ENCODE measurements around the gene NFKBIL1.
A peak's percentile ranks its signal among the peaks of the same experiment; 100 is the strongest.
"Not testable (repeated sequence)": the region's sequence is repeated elsewhere in the genome, so short reads cannot be mapped to it uniquely, and the experiment has no call there.

NFKBIL1 gene

DNA sequence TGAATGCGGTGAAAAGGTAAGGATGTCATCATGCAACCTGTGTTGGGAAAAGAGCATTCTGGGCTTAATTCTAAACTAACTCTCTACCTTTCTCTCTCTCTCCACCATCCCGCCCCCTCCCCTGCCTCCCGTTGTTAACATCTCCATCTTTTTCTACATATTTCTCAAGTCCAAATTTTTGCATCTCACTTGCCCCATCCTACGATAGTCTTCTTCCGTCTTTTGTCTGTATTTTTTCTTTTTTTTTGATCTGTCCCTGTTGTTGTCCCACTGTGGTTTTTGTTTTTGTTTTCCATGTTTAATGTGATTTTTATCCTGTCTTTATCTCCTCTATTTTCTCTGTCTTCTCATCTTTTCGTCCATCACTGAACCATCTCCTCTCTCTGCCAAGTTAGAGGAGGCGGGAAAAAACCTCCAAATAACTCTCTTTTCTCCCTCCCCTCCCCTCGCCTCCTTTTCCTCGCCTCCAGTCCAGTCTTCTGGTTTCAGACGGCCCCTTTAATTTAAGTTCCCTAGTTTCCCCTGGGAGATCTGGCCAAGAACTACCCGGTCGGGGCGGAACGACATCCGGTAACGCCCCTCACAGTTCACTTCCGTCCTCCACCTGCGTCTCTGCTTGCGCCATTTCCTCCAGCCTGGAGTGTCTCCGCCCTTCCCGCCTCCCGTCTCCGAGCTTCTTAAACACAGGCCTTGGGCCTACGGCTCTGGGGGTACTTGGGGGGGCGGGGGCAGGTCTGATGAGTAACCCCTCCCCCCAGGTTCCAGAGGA lies at the start of gene NFKBIL1:
Gene NFKBIL1 (plus strand): TSS at position 651 of the 769 bp plus-strand sequence. CDS start 87 bp downstream, at position 738.
- DNase-seq (ENCODE audit: low spot score) = peak; percentile 97

- peak; percentile 22 for DNase-seq (ENCODE audit: low spot score)
Measured at GRCh38 chr6:31498748-31499147, 48.7 kb upstream of the NFKBIL1 start.

DNA sequence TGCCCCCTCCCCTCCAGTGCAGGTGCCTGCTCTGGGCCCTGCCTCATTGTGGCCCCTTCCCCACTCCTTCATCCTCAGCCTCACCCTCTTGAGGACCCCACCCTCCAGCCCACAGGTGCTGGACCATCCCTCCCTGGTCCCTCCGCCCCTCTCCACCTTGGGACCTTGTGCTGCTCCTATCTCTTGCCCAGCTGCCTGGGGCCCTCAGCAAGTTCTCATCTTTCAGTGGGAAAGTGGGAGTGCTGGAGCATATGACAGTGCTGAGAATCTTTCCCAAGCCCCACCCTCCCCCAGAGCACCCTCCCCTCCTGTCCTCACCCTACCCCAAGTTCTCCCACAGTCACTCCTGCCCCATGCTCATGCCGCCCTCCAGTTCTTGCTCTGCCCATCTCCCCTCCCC lies 47.8 kb upstream of the NFKBIL1 start:
- not testable (repeated sequence) for DNase-seq (ENCODE audit: low spot score)

- no peak for DNase-seq (ENCODE audit: low spot score)
Measured at GRCh38 chr6:31502586-31502985, 44.8 kb upstream of the NFKBIL1 start.

DNA sequence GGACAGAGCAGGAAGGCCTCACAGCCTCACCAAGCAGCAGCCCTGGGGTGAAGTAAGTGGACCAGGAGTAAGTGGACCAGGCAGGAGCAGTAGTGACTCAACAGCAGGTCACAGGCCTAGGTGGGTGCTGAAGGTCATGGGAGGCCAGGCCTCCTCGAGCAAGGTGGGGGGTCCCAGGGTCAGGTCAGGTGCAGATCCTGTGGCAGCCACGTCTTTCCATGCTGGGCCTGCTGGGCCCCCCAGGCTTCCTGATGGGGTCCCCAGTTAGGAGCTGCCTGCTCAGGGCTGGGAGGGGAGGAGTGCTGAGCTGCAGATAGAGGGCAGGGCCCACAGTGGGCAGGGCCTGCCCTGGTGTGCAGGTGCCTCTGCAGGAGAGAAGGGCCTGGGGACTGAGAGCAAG lies 38.4 kb upstream of the NFKBIL1 start:
- not testable (repeated sequence) for DNase-seq (ENCODE audit: low spot score)

DNA sequence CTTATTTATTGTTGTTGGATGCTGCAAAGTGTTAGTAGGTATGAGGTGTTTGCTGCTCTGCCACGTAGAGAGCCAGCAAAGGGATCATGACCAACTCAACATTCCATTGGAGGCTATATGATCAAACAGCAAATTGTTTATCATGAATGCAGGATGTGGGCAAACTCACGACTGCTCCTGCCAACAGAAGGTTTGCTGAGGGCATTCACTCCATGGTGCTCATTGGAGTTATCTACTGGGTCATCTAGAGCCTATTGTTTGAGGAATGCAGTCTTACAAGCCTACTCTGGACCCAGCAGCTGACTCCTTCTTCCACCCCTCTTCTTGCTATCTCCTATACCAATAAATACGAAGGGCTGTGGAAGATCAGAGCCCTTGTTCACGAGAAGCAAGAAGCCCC lies 37.4 kb upstream of the NFKBIL1 start:
- DNase-seq (ENCODE audit: low spot score) = no peak

- DNase-seq (ENCODE audit: low spot score) = peak; percentile 54
Measured at GRCh38 chr6:31513456-31514165, 33.8 kb upstream of the NFKBIL1 start.

DNA sequence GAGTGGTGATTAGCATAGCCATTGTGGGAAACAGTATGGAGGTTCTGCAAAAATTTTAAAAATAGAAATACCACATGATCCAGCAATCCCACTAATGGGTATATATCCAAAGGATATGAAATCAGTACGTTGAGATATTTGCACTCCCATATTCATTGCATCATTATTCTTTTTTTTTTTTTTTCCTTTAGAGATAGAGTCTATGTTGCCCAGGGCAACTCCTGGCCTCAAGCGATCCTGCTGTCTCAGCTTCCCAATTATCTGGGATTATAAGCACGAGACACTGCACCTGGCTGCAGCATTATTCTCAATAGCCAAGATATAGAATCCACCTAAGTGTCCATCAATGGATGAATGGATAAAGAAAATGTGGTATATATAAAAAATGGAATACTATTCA lies 25.6 kb upstream of the NFKBIL1 start:
- no peak for DNase-seq (ENCODE audit: low spot score)

- DNase-seq (ENCODE audit: low spot score) = no peak
Measured at GRCh38 chr6:31525553-31525931, 21.9 kb upstream of the NFKBIL1 start.

- DNase-seq (ENCODE audit: low spot score) = peak; percentile 46
Measured at GRCh38 chr6:31525932-31526591, 21.3 kb upstream of the NFKBIL1 start.

DNA sequence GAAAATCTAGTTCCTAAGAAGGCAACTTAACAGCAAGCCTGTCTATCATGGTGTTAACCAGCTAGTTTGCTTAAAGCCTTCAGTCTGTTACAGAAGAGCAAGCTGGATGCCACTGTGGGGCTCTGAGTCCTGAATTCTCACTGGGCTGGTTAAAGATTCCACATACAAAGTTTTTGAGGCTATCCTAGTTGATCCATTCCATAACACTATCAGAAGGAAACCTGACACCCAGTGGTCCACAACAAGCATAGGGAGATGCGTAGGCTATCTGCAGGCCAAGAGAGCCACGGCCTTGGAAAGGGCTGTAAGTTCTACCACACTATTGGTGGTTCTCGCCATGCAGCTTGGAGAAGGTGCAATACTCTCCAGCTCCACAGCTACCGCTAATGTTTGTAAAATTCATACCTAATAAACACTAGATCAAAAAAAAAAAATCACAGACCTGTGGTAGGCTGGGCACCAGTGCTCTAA lies 19.1 kb upstream of the NFKBIL1 start:
- no peak for DNase-seq (ENCODE audit: low spot score)

GRCh38 chr6:31528821-31529328 lies 18.5 kb upstream of the NFKBIL1 start, which contains the start of gene MCCD1:
Gene MCCD1 (plus strand): TSS chr6:31528962. CDS start chr6:31529015, 53 bp downstream.
- peak; percentile 19 for DNase-seq (ENCODE audit: low spot score)

DNA sequence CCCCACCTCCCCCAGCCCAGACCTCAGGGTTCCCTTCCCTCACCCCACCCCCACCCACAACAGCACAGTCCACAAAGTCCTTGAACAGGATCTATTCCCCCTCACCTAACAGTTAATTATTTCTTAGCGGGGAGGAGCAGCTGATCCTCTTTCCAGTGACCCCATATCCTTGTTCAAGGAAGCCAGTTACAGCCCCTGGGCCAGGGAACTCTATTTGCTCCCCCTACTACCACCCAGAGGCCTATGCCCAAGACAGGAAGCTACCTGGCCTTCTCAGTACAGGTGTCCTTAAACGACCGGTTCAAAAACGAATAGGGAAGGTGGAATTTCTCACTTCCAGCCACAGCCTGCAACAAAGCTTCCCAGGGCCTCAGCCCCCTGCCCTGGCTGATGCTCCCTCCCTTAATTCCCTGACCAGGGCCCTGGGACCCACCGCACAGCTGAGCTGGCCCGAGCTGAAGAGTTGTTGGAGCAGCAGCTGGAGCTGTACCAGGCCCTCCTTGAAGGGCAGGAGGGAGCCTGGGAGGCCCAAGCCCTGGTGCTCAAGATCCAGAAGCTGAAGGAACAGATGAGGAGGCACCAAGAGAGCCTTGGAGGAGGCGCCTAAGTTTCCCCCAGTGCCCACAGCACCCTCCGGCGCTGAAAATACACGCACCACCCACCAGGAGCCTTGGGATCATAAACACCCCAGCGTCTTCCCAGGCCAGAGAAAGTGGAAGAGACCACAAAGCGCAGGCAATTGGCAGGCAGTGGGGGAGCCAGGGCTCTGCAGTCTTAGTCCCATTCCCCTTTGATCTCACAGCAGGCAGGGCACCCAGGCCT lies 17.9 kb upstream of the NFKBIL1 start:
- peak; percentile 19 for DNase-seq (ENCODE audit: low spot score)

DNA sequence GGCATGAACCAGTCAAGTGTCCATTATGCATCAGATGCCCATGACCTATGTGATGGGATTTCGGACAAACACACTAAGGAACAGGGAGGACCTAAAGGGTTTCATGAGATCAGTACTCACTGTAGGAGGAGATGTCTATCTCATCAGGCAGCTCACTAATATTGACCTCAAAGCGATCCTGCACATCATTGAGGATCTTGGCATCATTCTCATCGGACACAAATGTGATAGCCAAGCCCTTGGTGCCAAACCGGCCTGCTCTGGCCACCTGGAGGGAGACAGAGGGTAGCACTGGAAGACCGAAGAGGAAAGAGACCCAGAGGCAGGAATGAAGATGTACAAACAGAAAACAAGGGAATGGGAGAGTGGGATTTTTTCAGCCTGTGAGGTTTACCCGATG lies 16.7 kb upstream of the NFKBIL1 start:
- no peak for DNase-seq (ENCODE audit: low spot score)

- DNase-seq (ENCODE audit: low spot score) = no peak
Measured at GRCh38 chr6:31531162-31531561, 16.2 kb upstream of the NFKBIL1 start.

DNA sequence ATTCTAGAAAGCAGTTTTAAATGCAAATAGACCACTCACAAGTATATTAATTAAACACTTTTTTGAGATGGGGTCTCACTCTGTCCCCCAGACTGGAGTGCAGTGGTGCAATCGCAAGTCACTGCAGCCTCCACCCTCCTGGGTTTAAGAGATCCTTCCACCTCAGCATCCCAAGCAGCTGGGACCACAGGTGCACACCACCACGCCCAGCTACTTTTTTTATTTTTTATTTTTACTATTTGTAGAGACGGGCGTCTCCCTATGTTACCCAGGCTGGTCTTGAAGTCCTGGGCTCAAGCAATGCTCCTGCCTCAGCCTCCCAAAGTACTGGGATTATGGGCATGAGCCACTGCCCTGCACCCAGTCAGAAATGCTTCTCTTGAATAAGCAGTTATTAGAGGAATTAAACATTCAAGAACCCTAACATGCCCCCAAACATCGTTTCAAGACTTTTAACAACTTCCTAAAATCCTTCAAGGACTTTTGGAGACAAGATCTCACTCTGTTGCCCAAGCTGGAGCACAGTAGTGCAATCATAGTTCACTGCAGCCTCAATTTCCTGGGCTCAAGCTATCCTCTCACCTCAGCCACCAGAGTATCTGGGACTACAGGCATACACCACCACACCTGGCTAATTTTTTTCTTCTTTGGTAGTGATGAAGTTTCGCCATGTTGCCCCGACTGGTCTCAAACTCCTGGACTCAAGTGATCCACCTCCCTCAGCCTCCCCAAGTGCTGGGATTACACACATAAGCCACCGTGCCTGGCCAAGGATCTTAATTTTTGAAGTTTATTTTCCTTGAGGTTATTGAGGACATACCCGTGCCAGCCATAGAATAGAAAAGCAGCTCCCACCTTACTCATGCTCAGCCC lies 15.4 kb upstream of the NFKBIL1 start:
- DNase-seq (ENCODE audit: low spot score) = no peak

- DNase-seq (ENCODE audit: low spot score) = no peak
Measured at GRCh38 chr6:31532644-31533454, 14.6 kb upstream of the NFKBIL1 start.

GRCh38 chr6:31533455-31533841 lies 14.0 kb upstream of the NFKBIL1 start:
- no peak for DNase-seq (ENCODE audit: low spot score)

- no peak for DNase-seq (ENCODE audit: low spot score)
Measured at GRCh38 chr6:31534011-31534410, 13.4 kb upstream of the NFKBIL1 start.

All from kidney tubule cell (primary cell).